Activated T-cell treated with anti-CD3 and anti-CD28 coated beads, Interleukin-2, amount 50 U/mL, for 4 hours (primary cell): ENCODE results near the gene MAGEA10. TPM values are rescaled to one million over a fixed set of nuclear protein-coding genes. Genes with fewer than 3 reads are reported as not detected.
"Not testable (repeated sequence)": the region's sequence is repeated elsewhere in the genome, so short reads cannot be mapped to it uniquely, and the experiment has no call there.

ENCODE experiments used
- ATAC-seq, 2 donors: fragments of 200-7000 bp; cut with Tn5 transposase; one replicate each; pipeline ENCODE4 v1.10.0; 2021
- DNase-seq: peaks from one replicate; pipeline ENCODE4 v3.0.0-alpha.2; 2020
- H3K27me3 Mint-ChIP-seq: one replicate; pipeline ENCODE4 v1.8.0; 2021; ENCODE audit warnings: low read depth, mixed read lengths
- H3K36me3 Mint-ChIP-seq: one replicate; pipeline ENCODE4 v1.8.0; 2022; ENCODE audit warnings: mixed read lengths; ENCODE audit not compliant: insufficient read depth
- H3K4me1 Mint-ChIP-seq: one replicate; pipeline ENCODE4 v1.8.0; 2021; ENCODE audit warnings: low read depth, mixed read lengths
- H3K4me3 Mint-ChIP-seq: one replicate; pipeline ENCODE4 v1.8.0; 2021; ENCODE audit warnings: mild to moderate bottlenecking, moderate library complexity, mixed read lengths
- H3K9me3 Mint-ChIP-seq: one replicate; pipeline ENCODE4 v1.8.0; 2021; ENCODE audit warnings: mixed read lengths
- total RNA-seq, 3 donors: library from RNA; stranded (reverse); gene quantifications; one replicate each; pipeline ENCODE4 v1.2.1, GENCODE V29; 2021

MAGEA10 gene
- total RNA-seq = not detected

DNA sequence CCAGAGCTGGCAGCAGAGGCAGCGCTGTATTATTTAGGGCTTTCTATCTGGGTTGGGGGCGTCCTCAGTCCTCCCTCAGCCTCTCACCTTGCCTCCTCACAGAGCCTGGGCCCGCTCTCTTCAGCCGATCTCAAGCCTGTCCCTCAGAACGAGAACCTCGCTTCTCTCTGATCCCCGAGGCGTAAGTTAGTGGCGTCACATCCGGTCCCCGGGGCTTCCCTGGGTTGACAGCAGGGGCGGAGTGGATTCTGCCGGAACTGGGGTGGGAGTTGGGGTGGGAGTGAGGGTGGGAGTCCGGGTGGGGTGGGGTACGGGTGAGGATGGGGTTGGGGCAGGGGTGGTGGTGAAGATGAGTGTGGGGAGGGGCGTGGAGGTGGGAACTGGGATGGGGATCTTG is at the start of gene MAGEA10:
Gene MAGEA10 (minus strand): TSS at position 190 of the 397 bp plus-strand sequence. CDS start 2,957 bp downstream, outside the sequence.
- Mint-ChIP-seq H3K4me3 (no peak within 1 kb of the TSS), H3K9me3 (no peaks in the 10 kb centered on the region), H3K27me3 (no peaks in the 10 kb centered on the region), H3K4me1 (no peaks in the 10 kb centered on the region), H3K36me3 (no peaks in the 10 kb centered on the region)
- DNase-seq (no peak), ATAC-seq (no peak)

DNA sequence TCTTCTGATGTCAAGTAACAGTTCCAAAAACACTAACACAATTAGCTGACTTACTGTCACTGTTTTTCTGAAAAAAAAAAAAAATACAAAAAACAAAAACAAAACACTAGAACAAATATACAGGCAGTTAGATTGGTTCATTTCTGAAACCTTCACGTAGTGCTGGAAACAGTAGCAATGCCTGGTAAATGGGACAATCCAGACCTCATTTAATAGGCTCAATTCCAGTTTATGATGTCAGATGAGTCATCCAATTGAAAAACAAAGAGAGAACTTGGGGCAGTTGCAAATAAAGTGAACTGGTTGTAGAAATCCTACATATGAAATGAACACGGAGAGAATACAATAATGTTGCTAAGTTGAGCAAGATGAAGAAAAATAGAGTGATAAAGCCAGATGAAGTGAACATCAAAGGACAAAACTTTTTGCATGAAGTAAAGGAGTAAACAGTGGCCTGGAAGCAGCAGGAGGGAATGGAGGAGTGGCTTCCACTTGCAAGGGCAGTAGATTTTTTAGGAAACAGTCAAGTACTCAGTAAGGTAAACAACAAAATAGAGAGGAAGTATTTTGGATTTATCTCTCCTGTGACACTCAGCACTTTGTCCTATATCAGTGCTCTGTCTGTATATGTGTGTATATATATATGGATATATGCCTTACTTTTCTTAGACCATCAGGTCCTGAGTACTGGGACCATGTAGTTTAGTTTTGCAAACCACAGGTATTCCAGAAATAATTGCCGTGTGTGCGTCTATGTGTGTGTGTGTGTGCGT is 39.3 kb upstream of the MAGEA10 start:
- Mint-ChIP-seq H3K9me3 (no peaks in the 10 kb centered on the region), H3K36me3 (no peaks in the 10 kb centered on the region)

DNA sequence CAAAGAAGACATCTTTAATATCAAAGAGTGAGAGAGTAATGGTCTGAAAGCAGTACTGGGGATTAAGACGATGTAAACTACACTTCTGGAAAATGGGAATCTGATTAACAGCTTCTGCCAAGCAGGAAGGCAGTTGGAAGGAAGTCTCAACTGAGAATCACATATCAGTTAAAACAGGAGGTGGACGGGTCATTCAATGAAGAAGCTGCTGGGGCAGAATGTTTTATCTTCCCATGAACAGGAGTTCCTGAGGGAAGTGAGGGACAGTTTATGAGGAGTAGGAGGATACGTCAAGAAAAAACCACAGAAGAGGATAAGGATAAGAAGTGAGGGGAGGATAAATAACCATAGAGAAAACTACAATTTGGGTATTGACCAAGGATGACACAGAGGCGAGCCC is 38.7 kb upstream of the MAGEA10 start:
- no peaks in the 10 kb centered on the region for H3K27me3 Mint-ChIP-seq
- no peaks in the 10 kb centered on the region for H3K9me3 Mint-ChIP-seq
- no peak overlapping the region for H3K4me3 Mint-ChIP-seq
- ATAC-seq = no peak
- H3K4me1 Mint-ChIP-seq = no peaks in the 10 kb centered on the region
- no peak for DNase-seq
- H3K36me3 Mint-ChIP-seq = no peaks in the 10 kb centered on the region

More for the DNA sequence above, 39.3 kb upstream of the MAGEA10 start:
- no peak for DNase-seq
- Mint-ChIP-seq H3K4me3 (no peak overlapping the region), H3K27me3 (no peaks in the 10 kb centered on the region), H3K4me1 (no peaks in the 10 kb centered on the region)
- no peak for ATAC-seq

DNA sequence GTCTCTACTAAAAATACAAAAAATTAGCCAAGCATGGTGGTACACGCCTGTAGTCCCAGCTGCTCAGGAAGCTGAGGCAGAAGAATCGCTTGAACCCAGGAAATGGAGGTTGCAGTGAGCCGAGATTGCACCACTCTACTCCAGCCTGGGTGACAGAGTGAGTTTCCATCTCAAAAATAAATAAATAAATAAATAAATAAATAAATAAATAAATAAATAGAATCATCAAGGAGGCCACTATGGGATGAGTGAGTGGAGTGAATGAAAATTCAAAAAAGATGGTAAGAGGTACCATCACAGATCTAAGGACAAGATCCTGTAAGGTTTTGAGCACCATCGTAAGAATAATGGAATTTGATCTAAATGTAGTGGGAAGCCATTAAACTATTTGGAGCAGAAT is 37.5 kb upstream of the MAGEA10 start:
- not testable (repeated sequence) for H3K4me1 Mint-ChIP-seq, H3K4me3 Mint-ChIP-seq, H3K36me3 Mint-ChIP-seq, DNase-seq, ATAC-seq, H3K9me3 Mint-ChIP-seq, H3K27me3 Mint-ChIP-seq

DNA sequence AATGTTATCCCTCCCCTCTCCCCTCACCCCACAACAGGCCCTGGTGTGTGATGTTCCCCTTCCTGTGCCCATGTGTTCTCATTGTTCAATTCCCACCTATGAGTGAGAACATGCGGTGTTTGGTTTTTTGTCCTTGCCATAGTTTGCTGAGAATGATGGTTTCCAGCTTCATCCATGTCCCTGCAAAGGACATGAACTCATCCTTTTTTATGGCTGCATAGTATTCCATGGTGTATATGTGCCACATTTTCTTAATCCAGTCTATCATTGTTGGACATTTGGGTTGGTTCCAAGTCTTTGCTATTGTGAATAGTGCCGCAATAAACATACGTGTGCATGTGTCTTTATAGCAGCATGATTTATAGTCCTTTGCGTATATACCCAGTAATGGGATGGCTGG is 35.5 kb upstream of the MAGEA10 start:
- not testable (repeated sequence) for H3K27me3 Mint-ChIP-seq, H3K36me3 Mint-ChIP-seq, H3K4me3 Mint-ChIP-seq, H3K4me1 Mint-ChIP-seq, DNase-seq, ATAC-seq, H3K9me3 Mint-ChIP-seq

DNA sequence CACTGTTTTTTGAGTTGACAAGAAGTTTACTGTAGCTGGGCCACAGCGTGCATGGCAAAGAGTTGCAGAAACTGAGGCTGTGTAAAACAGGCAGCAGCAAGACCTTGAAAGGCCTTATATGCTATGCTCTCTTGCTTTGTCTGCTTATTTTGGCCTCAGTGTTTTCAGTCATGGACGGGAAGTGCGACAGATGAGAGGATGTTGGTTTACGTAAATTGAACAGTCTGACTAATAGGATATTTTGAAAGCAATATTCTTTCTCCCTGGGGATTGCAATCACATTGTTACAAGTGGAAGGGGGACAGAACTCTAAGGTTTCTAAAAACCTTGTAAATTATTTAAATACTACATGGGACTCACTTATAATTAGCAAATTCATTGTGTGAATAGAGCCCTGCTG is 32.2 kb upstream of the MAGEA10 start:
- Mint-ChIP-seq H3K4me1 (no peaks in the 10 kb centered on the region), H3K27me3 (no peaks in the 10 kb centered on the region), H3K36me3 (no peaks in the 10 kb centered on the region), H3K4me3 (no peak overlapping the region), H3K9me3 (no peaks in the 10 kb centered on the region)
- ATAC-seq (no peak), DNase-seq (no peak)

DNA sequence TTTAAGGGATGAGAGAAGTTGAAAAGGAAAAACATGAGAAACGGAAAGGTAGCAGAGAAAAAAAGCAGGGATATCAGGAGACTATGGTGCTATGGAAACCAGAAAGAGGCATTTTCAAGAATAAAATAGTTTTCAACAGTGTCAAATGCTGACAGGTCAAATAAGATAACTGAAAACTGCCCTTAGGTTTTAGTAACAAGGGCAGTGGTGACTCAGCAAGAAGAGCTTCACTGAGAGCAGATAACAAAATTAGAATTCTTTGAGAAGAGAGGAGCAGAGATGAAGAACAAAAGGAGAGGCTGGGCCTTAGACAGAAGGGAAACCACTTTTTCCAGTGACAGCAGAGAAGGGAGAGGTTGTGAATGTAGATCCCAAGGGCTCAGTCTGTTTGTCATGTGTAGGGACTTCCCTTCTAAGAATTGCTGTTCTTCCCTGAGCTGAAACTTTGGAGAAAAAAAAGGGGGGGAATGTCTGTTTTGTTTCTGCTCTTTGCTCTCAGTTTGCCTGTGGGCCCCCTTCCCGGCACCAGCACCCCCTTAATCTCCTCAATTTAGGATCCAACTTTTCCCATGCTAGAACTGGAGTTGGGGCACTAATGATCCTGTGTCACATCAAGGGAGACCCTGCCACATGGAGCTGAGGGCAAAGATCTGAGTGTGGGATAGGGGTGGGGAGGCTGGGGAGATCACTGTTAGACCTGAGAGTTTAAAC is 26.8 kb upstream of the MAGEA10 start:
- no peak for DNase-seq
- no peak for ATAC-seq
- H3K36me3 Mint-ChIP-seq = no peaks in the 10 kb centered on the region
- H3K27me3 Mint-ChIP-seq = no peaks in the 10 kb centered on the region
- H3K9me3 Mint-ChIP-seq = no peaks in the 10 kb centered on the region
- H3K4me3 Mint-ChIP-seq = no peak overlapping the region
- H3K4me1 Mint-ChIP-seq = no peaks in the 10 kb centered on the region

DNA sequence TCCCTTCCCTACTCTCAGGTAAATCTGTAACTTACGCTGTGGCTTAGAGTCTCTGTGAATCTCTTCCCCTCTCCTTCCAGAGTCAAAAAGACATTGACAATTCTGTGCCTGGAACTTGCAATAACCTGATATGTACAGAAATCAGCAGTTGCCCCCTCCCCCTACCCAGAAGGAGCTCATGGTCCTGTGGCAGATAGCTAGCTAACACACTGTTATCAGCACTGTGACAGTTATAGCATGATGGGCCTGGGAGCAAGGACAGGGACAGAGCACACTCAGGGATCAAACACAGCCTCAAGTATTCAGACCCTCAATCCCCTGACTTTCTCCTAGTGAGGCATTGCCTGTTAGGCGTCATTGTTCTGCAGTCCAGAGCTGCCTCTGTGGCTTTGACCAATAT is 18.7 kb upstream of the MAGEA10 start:
- Mint-ChIP-seq H3K36me3 (no peaks in the 10 kb centered on the region), H3K27me3 (no peaks in the 10 kb centered on the region), H3K9me3 (no peaks in the 10 kb centered on the region), H3K4me3 (no peak overlapping the region), H3K4me1 (no peaks in the 10 kb centered on the region)
- DNase-seq (no peak), ATAC-seq (no peak)

DNA sequence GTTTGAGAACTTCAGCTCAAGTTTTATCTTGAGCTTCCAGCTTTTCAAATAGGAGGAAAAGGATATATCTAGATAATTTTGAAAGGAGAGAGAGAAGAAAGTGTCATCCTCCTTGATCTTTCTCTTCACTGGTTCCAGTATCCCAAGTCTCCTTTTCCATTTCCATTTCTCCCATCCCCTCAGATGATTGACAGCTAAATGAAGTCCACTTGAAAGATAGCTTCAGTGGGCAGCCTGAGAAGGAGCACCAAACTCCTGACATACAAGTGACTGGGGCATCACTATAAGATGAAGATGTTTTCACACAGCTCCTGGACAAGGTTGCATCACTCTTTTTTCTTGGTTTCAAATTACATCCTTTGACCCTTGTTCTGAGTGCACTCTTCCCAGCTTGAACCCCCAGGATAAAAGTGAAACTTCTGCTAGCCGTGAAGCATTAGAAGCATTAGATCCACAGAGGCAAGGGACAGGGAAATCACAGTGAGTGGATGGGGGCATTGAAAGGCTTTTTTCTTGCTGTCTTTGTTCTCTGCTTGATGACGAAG is 17.5 kb upstream of the MAGEA10 start:
- DNase-seq (no peak), ATAC-seq (no peak)
- Mint-ChIP-seq H3K9me3 (no peaks in the 10 kb centered on the region), H3K27me3 (no peaks in the 10 kb centered on the region), H3K4me3 (no peak overlapping the region), H3K36me3 (no peaks in the 10 kb centered on the region), H3K4me1 (no peaks in the 10 kb centered on the region)

DNA sequence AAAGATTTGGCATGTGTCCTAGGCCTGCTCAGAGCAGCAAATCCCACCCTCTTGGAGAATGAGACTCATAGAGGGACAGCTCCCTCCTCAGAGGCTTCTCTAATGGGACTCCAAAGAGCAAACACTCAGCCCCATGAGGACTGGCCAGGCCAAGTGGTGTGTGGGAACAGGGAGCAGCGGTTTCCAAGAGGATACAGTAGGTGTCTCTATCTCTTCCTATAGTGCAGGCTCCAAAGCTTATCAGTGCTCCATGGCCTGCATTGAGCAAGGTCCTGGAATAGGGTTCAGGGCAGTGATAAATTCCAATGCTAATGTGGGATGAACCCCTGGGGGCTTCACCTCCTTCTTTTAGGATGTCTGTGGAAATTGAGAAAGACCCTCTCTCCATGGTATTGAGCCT is 15.7 kb upstream of the MAGEA10 start:
- no peaks in the 10 kb centered on the region for H3K36me3 Mint-ChIP-seq
- no peak overlapping the region for H3K4me3 Mint-ChIP-seq
- H3K27me3 Mint-ChIP-seq = no peaks in the 10 kb centered on the region
- no peak for ATAC-seq
- H3K9me3 Mint-ChIP-seq = no peaks in the 10 kb centered on the region
- no peak for DNase-seq
- H3K4me1 Mint-ChIP-seq = no peaks in the 10 kb centered on the region

DNA sequence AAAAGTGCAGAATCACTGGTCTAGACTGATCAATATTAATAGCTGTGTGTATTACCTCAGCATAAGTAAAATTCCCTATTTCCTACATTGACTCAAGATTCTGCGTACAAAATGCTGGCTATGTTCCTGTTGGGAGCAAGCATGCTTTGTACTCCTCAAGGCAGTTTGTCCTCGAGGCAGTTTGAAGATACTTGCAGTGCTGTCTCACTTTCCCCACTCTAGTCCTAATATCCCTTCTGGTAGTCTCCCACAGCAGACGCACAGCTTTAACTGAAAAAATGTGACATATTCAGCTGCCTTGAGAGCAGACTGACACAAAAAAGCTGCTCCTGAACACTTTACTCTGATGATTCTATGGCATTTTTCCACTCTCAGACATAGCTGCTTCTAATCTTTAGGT is 12.9 kb upstream of the MAGEA10 start:
- Mint-ChIP-seq H3K27me3 (no peaks in the 10 kb centered on the region), H3K9me3 (no peaks in the 10 kb centered on the region), H3K4me3 (no peak overlapping the region), H3K36me3 (no peaks in the 10 kb centered on the region), H3K4me1 (no peaks in the 10 kb centered on the region)
- no peak for DNase-seq
- no peak for ATAC-seq

DNA sequence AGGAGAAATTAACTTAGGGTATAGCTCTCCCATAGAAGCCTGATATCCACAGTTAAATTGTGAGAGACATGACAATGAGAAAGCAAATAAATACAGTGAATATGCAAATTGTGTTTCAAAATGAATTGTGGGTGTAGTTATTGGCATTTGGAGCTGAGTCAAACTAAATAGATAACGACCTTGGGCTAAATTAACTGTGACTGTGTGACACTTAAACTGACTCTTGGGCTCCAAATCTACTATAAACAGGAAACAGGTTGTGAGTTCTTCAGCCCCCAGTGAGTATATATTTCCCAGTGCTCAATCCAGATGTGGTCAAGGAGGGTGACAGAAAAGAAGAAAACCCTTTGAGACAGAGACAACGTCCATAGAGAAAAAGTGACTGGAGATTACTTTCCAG is 11.3 kb upstream of the MAGEA10 start:
- H3K4me3 Mint-ChIP-seq = no peak overlapping the region
- no peak for DNase-seq
- H3K4me1 Mint-ChIP-seq = no peaks in the 10 kb centered on the region
- ATAC-seq = no peak
- H3K36me3 Mint-ChIP-seq = no peaks in the 10 kb centered on the region
- no peaks in the 10 kb centered on the region for H3K9me3 Mint-ChIP-seq
- H3K27me3 Mint-ChIP-seq = peaks cover 4% of the 10 kb centered on the region

DNA sequence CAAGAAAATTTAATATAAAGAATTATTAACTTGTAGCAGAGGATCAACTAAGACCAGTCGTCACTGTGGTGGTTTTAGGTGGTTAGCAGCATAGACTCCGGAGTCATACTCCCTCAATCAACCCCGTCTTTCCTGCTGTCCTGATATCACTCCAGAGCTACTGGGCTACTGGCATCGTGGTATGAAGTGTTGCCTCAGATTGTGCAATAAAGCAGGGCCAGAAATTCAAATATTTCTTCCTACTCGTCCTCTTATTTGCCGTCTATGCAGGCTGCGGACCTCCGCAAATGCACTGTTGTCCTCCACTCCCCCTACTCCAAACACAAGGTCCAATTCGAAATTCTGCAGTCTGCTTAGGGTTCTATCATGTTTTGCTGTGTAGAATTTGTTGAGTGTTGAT is 1.2 kb upstream of the MAGEA10 start:
- Mint-ChIP-seq H3K27me3 (no peaks in the 10 kb centered on the region), H3K4me1 (no peaks in the 10 kb centered on the region)
- ATAC-seq = no peak

DNA sequence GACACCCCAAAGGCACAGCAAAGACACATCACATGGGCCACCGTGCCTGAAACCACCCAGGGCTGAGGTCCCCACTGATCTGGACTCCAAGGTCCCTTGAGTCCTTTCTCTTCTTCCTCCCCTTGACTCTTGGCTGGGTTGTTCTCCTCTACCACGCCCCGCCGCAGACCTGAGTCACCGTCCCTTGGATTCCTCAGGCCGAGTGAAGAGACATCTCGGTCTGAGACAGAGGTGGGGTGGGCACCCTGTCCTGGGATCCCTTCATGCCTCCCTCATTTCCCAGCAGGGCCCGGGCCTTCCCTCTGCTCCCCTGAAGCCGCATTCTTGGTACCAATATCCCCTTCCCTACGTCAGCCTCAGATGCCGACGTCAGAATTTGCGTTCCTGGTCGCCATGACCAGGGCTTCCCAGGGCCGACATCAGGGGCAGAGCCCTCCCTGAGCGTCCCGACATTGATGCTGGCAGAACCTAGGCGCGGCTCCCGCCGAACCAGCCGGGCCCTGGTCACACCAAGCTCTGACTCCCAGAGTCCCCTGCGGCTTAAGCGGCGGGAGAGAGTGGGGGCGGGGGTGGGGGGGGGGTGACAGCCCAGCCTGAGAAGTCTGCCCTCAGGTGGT is 498 bp downstream of the MAGEA10 start:
- no peaks in the 10 kb centered on the region for H3K4me1 Mint-ChIP-seq
- no peaks in the 10 kb centered on the region for H3K27me3 Mint-ChIP-seq
- H3K36me3 Mint-ChIP-seq = no peaks in the 10 kb centered on the region
- H3K9me3 Mint-ChIP-seq = no peaks in the 10 kb centered on the region
- ATAC-seq (no peak), DNase-seq (no peak)
- no peak overlapping the region for H3K4me3 Mint-ChIP-seq

More for the DNA sequence above, 1.2 kb upstream of the MAGEA10 start:
- DNase-seq = no peak
- H3K4me3 Mint-ChIP-seq = no peak overlapping the region
- no peaks in the 10 kb centered on the region for H3K9me3 Mint-ChIP-seq
- no peaks in the 10 kb centered on the region for H3K36me3 Mint-ChIP-seq

DNA sequence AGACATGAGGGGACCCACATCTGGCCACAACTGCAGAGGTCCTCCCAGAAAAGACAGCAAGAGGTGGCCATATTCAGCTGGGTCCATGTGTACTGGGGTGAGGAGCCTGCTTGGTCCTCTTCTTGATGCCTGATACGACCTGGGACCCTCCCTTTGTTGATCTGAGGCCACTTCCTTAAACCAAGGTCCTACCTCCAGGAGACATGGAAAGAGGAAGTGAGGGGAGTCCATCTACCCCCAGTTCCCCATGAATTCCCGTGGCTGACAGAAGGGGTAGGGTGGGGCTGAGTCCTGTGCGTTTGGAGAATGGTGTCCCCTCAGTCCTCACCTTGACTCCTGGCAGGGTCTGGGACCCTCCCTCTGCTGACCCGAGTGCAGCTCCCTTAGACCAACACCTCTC is 2.1 kb downstream of the MAGEA10 start:
- no peak for ATAC-seq
- Mint-ChIP-seq H3K4me3 (no peak overlapping the region), H3K4me1 (no peaks in the 10 kb centered on the region), H3K9me3 (no peaks in the 10 kb centered on the region), H3K27me3 (no peaks in the 10 kb centered on the region), H3K36me3 (no peaks in the 10 kb centered on the region)
- no peak for DNase-seq
